HG03097 (cell line): ENCODE results near the gene PPP2R5D.
"Not testable (repeated sequence)": the region's sequence is repeated elsewhere in the genome, so short reads cannot be mapped to it uniquely, and the experiment has no call there.

Experiments
- ATAC-seq: cut with Tn5 transposase; IDR thresholded peaks from one replicate; pipeline ENCODE4 v1.9.1; 2021; ENCODE audit not compliant: unreplicated experiment, low FRiP score

Gene PPP2R5D

GRCh38 chr6:42988486-42989020 lies 4.2 kb downstream of the PPP2R5D start:
- ATAC-seq = no peak

DNA sequence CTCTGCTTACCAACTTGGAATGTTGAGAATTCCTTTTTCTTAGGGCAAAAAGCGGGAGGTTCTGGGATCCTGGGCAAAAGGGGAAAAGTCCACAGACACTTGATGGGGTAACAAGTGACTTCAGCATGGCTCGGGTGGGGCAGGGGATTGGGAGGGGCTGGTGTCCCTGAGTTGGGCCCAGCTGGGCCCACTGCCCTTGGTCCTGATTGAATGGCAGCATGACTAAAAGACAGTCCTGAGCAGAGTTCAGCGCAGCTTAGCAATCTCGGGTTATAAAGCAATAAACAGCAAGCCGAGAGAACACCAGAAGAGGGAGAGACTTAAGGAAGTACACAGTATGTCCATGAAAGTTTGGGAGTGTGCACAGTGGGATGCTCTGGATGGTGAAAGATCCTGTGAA lies 5.6 kb downstream of the PPP2R5D start:
- ATAC-seq = no peak

DNA sequence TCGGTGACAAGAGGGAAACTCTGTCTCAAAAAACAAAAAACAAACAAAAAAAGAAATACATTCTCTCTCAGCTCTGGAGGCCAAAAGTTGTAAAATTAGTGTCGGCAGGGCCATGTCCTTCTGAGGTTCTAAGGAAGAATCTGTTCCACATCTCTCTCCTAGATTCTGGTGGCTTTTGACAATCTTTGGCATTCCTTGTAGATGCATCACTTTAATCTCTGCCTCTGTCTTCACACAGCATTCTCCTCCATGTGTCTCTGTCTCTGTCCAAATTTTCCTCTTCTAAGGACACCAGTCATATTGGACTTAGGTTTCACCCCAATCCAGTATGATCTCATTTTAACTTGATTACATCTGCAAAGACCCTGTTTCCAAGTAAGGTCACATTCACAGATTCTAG lies 9.1 kb downstream of the PPP2R5D start:
- no peak for ATAC-seq

DNA sequence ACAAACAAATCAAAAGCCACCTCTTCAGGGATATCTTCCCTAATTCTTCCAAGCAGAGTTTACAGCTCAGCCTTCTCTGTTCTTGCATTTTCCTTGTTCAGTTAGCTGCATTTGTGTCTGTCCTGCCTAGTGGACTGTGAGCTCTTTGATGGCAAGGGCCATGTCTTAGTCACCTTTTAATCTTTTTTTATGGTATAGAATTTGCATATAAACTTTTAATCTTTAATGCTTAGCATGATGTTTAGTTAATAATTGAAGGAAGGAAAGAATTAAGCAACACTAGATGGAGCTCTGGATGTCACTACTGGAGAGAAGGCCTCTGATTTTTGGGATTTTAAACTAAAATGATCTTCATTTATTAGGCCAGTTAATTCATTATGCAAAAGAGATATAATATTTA lies 12.1 kb downstream of the PPP2R5D start:
- no peak for ATAC-seq

GRCh38 chr6:42998205-42998604 lies 13.8 kb downstream of the PPP2R5D start:
- ATAC-seq = not testable (repeated sequence)

DNA sequence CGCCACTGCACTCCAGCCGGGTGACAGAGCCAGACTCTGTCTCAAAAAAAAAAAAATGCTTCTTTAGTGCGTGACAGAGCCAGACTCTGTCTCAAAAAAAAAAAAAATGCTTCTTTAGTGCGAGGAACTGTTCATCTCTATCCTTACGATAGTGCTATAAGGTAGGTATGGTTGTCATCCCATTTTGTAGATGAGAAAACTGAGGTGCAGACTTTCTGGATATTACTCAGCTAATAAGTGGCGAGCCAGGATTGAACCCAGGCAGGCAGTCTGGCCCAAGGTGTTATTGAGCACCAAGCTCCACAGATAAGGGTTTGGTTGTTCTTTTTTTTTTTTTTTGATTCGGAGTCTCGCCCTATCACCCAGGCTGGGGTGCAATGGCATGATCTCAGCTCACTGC lies 17.5 kb downstream of the PPP2R5D start:
- no peak for ATAC-seq

- no peak for ATAC-seq
These were observed 21.5 kb downstream of the PPP2R5D start for GRCh38 chr6:43005844-43006243.

GRCh38 chr6:43006251-43006650 lies 21.9 kb downstream of the PPP2R5D start:
- no peak for ATAC-seq

GRCh38 chr6:43007126-43007525 lies 22.8 kb downstream of the PPP2R5D start:
- ATAC-seq = no peak

- ATAC-seq = no peak
These were observed 24.8 kb downstream of the PPP2R5D start for GRCh38 chr6:43009124-43009523.

- ATAC-seq = no peak
These were observed 26.8 kb downstream of the PPP2R5D start for GRCh38 chr6:43011207-43011606.

- ATAC-seq = no peak
These were observed 28.0 kb downstream of the PPP2R5D start for GRCh38 chr6:43012364-43012763.

DNA sequence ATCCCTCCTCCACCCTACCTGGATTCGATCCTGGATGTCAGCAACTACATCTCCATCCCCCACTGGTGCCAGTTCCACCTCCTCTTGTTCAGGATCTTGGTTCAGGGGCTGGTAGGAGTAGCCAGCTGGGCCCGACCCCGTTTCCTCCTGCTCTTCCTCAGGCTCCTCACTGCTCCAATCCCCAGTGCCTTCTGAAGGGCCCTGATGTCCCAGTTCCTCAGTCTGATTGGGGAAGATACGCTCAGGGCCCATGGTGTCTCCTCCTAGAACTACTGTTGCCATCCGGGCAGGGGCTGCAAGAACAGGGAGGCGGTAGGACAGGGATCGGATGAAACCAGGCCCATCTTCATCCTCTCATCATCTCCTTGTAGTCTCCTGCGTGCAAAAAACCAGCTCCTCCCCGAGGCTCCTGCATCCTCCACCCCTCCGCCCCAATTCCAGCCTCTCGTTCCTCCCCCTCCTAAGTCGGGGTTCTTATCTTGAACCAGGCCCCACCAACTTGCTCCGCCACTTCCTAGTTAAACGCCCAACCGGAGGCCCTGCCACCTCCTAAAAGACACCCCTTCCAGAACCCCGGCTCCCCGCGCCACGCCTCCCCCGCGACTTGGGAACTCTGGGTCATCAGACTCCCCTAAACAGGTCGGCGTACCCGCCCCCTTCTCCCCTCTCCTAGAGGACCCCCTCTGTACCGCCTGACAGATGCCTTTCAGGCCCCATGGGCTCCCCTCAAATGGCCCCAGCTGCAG lies 28.9 kb downstream of the PPP2R5D start:
- no peak for ATAC-seq

DNA sequence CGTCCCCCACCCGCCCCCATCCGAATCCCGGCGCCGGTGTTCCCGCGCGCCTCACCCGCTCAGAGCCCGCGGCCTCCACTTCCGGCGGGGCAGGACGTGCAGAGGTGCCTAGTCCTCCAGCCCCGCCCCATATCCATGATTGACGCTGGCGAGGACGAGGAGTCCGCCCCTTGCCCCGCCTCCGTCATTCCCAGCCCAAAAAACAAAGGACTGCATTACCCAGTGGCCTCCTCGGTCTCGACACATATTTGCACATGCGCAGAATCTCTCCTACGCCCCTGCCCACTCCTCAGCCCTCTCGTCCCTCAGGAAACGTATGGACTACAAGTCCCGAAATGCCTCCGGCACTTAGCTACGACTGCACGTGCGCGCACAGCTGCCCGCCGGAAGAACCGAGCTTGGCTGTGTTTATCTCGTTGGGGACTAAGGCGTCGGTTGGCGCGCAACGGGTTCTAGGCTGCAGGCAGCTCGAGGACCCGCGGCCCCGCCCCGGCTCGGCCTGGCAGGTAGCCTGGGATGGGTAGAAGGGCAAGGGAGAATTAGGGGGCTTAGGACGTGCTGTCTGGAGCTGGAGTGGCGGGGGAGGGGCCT lies 29.6 kb downstream of the PPP2R5D start, which contains the start of the genes KLHDC3 and MEA1:
KLHDC3 (plus strand) TSS at position 407 of the 591 bp plus-strand sequence. CDS start 2,944 bp downstream, outside the sequence.
MEA1 (minus strand) TSS at position 104 of the 591 bp plus-strand sequence. CDS start 133 bp downstream, outside the sequence.
- peak; percentile 93 for ATAC-seq

- ATAC-seq = no peak
These were observed 30.1 kb downstream of the PPP2R5D start for GRCh38 chr6:43014434-43014909.

GRCh38 chr6:43016176-43016942 lies 32.0 kb downstream of the PPP2R5D start:
- no peak for ATAC-seq

- no peak for ATAC-seq
These were observed 32.6 kb downstream of the PPP2R5D start for GRCh38 chr6:43016943-43017334.

- no peak for ATAC-seq
These were observed 34.8 kb downstream of the PPP2R5D start for GRCh38 chr6:43019152-43019551.

DNA sequence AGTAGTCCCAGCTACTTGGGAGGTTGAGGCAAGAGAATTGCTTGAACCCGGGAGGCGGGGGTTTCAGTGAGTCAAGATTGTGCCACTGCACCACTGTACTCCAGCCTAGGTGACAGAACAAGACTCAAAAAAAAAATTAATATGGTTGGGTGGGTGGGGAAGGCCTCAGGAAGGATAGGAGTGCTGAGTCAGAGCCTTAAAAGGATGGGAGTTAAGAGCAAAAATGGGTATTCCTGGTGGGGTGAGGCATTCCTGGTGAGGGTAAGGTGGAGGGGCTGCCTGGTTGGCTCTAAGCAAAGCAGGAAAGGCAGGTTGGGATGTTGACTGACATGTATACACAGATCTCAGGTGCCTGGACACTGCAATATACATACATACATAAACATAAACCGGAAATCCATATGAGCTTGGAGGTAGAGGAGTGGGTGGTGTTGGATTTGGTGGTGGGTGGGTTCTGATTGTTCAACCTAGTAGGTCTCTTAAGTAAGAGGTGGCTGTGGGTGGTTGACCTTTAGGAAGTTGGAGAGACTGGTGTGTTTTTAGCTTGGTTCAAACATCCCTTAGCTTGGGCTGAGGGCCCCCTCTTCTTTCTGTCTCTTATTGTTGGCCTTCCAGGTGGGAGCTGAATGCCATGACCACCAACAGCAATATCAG lies 35.8 kb downstream of the PPP2R5D start:
- no peak for ATAC-seq

GRCh38 chr6:43020847-43021246 lies 36.5 kb downstream of the PPP2R5D start:
- ATAC-seq = no peak
